A549 (cell line): ENCODE measurements around the gene AIF1L. TPM values are rescaled to one million over a fixed set of nuclear protein-coding genes. Genes with fewer than 3 reads are reported as not detected.

Experiments used
- ATAC-seq, 2 experiments: fragments of 200-7000 bp in 1 of 2; fragments of >200 bp in 1 of 2; cut with Nextera tagmentation in 1 of 2; cut with Tn5 transposase in 1 of 2; 3 replicates each; pipeline versions ENCODE4 v1.8.0 to v1.9.1; 2018 to 2020; ENCODE audit warnings: mild to moderate bottlenecking in 1 of 2, moderate library complexity in 1 of 2
- CTCF ChIA-PET: fragments of 300-600 bp; sonication (Branson Sonifier 250); formaldehyde crosslinking; extraction: SDS; loops from one replicate; lab custom pipeline; 2021; ENCODE audit warnings: antibody characterized with exemption, inconsistent platforms; lab: Yijun Ruan, JAX
- POLR2A ChIA-PET: fragments of 350-600 bp; formaldehyde crosslinking; extraction: SDS; loops from one replicate; lab custom pipeline; 2021; ENCODE audit warnings: antibody characterized with exemption, inconsistent platforms; lab: Yijun Ruan, JAX
- DNase-seq, 2 experiments: peaks; one replicate each; pipeline versions ENCODE4 v3.0.0 to v3.0.0-alpha.2; 2011 to 2016; ENCODE audit warnings: low read depth in 1 of 2, low spot score in 1 of 2
- FAIRE-seq: peaks from 2 replicates; lab custom pipeline; 2011; peaks lifted over from hg19 to GRCh38; lab: Jason Lieb, UNC
- H3K27ac ChIP-seq, 2 experiments: fragments of >200 bp; sonication (Bioruptor Twin); formaldehyde crosslinking; 3 replicates each; pipeline ENCODE4 v1.5.1; 2016 to 2017
- H3K4me1 ChIP-seq: fragments of >200 bp; sonication (Bioruptor Twin); formaldehyde crosslinking; 3 replicates; pipeline ENCODE4 v1.6.1; 2016
- H3K4me2 ChIP-seq: fragments of >200 bp; sonication (Bioruptor Twin); formaldehyde crosslinking; 3 replicates; pipeline ENCODE4 v1.6.1; 2016
- H3K4me3 ChIP-seq: fragments of >200 bp; sonication (Bioruptor Twin); formaldehyde crosslinking; 3 replicates; pipeline ENCODE4 v1.5.1; 2016
- H3K9me3 ChIP-seq: fragments of >200 bp; sonication (Bioruptor Twin); formaldehyde crosslinking; 3 replicates; pipeline ENCODE4 v1.6.1; 2016
- ATOH8 ChIP-seq: fragments of 250-450 bp; sonication (Bioruptor Pico); IDR thresholded peaks from 2 replicates; pipeline ENCODE4 v1.5.0; 2020; ENCODE audit warnings: low read depth, mild to moderate bottlenecking, moderate library complexity
- BCL3 ChIP-seq: fragments of >200 bp; sonication (Bioruptor Twin); formaldehyde crosslinking; IDR thresholded peaks from 3 replicates; pipeline ENCODE4 v1.6.1; 2016
- CBX8 ChIP-seq: fragments of 200-600 bp; sonication (generic); IDR thresholded peaks from 2 replicates; pipeline ENCODE4 v1.6.1; 2016
- CHD2 ChIP-seq: fragments of 150-350 bp; IDR thresholded peaks from 2 replicates; pipeline ENCODE4 v1.6.1; 2014; ENCODE audit warnings: low read length; ENCODE audit not compliant: partially characterized antibody
- CTCF ChIP-seq: fragments of >200 bp; sonication (Bioruptor Twin); formaldehyde crosslinking; IDR thresholded peaks from 3 replicates; pipeline ENCODE4 v1.5.1; 2016
- EHF ChIP-seq: fragments of 250-450 bp; sonication (Bioruptor Pico); IDR thresholded peaks from 2 replicates; pipeline ENCODE4 v1.5.0; 2020; ENCODE audit warnings: mild to moderate bottlenecking
- ELK1 ChIP-seq: fragments of 150-350 bp; IDR thresholded peaks from 2 replicates; pipeline ENCODE4 v1.6.1; 2014; ENCODE audit warnings: low read depth, mild to moderate bottlenecking, low read length
- HOXB13 ChIP-seq: fragments of 250-450 bp; sonication (Bioruptor Pico); IDR thresholded peaks from 2 replicates; pipeline ENCODE4 v1.5.0; 2020; ENCODE audit warnings: low read depth, mild to moderate bottlenecking, moderate library complexity
- HOXB5 ChIP-seq: fragments of 250-450 bp; sonication (Bioruptor Pico); IDR thresholded peaks from 2 replicates; pipeline ENCODE4 v1.5.0; 2020; ENCODE audit warnings: mild to moderate bottlenecking, moderate library complexity
- KDM1A ChIP-seq: fragments of 200-600 bp; sonication (generic); IDR thresholded peaks from 2 replicates; pipeline ENCODE4 v1.6.1; 2016; ENCODE audit warnings: low read depth, mild to moderate bottlenecking
- MAX ChIP-seq: IDR thresholded peaks from 2 replicates; pipeline ENCODE4 v1.6.1; 2012
- PBX3 ChIP-seq: IDR thresholded peaks from 2 replicates; pipeline ENCODE4 v1.6.1; 2012
- POLR2A ChIP-seq: IDR thresholded peaks from 2 replicates; pipeline ENCODE4 v1.6.1; 2012; ENCODE audit warnings: mild to moderate bottlenecking, low read length
- RAD21 ChIP-seq, 2 experiments: fragments of >200 bp in 1 of 2; sonication (Bioruptor Twin) in 1 of 2; formaldehyde crosslinking in 1 of 2; IDR thresholded peaks in 1 of 2; conservative IDR thresholded peaks in 1 of 2; 2 replicates in 1 of 2; 3 replicates in 1 of 2; pipeline ENCODE4 v1.6.1; 2012 to 2018; ENCODE audit warnings: inconsistent platforms in 1 of 2
- RARB ChIP-seq: fragments of 250-450 bp; sonication (Bioruptor Pico); IDR thresholded peaks from 2 replicates; pipeline ENCODE4 v1.8.0; 2021; ENCODE audit warnings: mild to moderate bottlenecking, moderate library complexity
- RCOR1 ChIP-seq: fragments of 150-350 bp; IDR thresholded peaks from 2 replicates; pipeline ENCODE4 v1.6.1; 2014; ENCODE audit warnings: antibody characterized with exemption, low read length, low read depth
- SMC3 ChIP-seq: fragments of >200 bp; sonication (Bioruptor Twin); formaldehyde crosslinking; IDR thresholded peaks from 3 replicates; pipeline ENCODE4 v1.6.1; 2018; ENCODE audit warnings: inconsistent platforms
- TP53 ChIP-seq: fragments of 250-450 bp; sonication (Bioruptor Pico); IDR thresholded peaks from 2 replicates; pipeline ENCODE4 v1.5.0; 2021; ENCODE audit warnings: mild to moderate bottlenecking, moderate library complexity
- USF2 ChIP-seq: fragments of 450-650 bp; IDR thresholded peaks from 2 replicates; pipeline ENCODE4 v1.6.1; 2014; ENCODE audit warnings: antibody characterized with exemption
- ZC3H11A ChIP-seq: fragments of 450-650 bp; IDR thresholded peaks from 2 replicates; pipeline ENCODE4 v1.6.1; 2014; ENCODE audit warnings: antibody characterized with exemption, mild to moderate bottlenecking
- ZSCAN20 ChIP-seq: fragments of 250-450 bp; sonication (Bioruptor Pico); IDR thresholded peaks from 2 replicates; pipeline ENCODE4 v1.8.0; 2022; ENCODE audit warnings: mild to moderate bottlenecking, moderate library complexity
- WGBS: methylation state at CpG from one replicate; pipeline ENCODE4 v1.1.6; 2017; ENCODE audit errors: missing lambda C conversion rate; 5-methylcytosine and 5-hydroxymethylcytosine counted together
- polyA minus RNA-seq: library from RNA; depleted of rRNA, polyadenylated mRNA; stranded (reverse); fragments of >200 nt; gene quantifications from 2 replicates; pipeline ENCODE4 v1.2.3, GENCODE V29; 2011; rRNA and poly(A)+ RNA removed
- polyA plus RNA-seq, 4 experiments: library from polyadenylated mRNA; depleted of rRNA in 3 of 4; stranded (reverse); fragments of >200 nt; fragmentation: RNase III in 1 of 4; extraction: RNeasy Plus Mini Kit Qiagen cat#74134 plus additional on column Dnase treatment in 1 of 4; gene quantifications; 2 replicates in 3 of 4; 3 replicates in 1 of 4; pipeline ENCODE4 v1.2.3, GENCODE V29; 2011 to 2017

Gene AIF1L
- polyA plus RNA-seq (2011; rRNA removed) = 1.7 and 2.8 TPM in 2 replicates
- 1.2 and 1.3 TPM in 2 replicates for polyA plus RNA-seq (2012; cell fraction: cytosol; rRNA removed)
- polyA plus RNA-seq (2012; cell fraction: nucleus; rRNA removed) = 0.55 and 0.84 TPM in 2 replicates
- 1.6 to 1.8 TPM (median 1.7 TPM) in 3 replicates for polyA plus RNA-seq (2017; fragmentation: RNase III; extraction: RNeasy Plus Mini Kit Qiagen cat#74134 plus additional on column Dnase treatment)
- 1.6 and 1.7 TPM in 2 replicates for polyA minus RNA-seq

- Histone ChIP-seq H3K9me3 (no peaks in the 10 kb centered on the region), H3K4me3 (peak within 1 kb of the TSS; percentile 70), H3K27ac (peak within 1 kb of the TSS; percentile 45 to 78; a peak in 5 of 6 replicates), H3K4me2 (peak within 1 kb of the TSS; percentile 97), H3K4me1 (0 out of 3 replicates have a peak, but pooled peaks cover 7% of the 10 kb centered on the region)
- DNase-seq (peak; percentile 44 to 81), ATAC-seq (peak; percentile 55 to 78; a peak in 5 of 6 replicates), FAIRE-seq (no peak)
- 9% methylated on average over 21 of the region's 99 CpGs for WGBS
- ChIA-PET CTCF (interaction anchor here (1.5 to 2.7 kb wide), 3 partner anchors 10 to 39 kb away, joined by 4 to 7 read pairs (median 6); no protein-coding TSS in a partner anchor), POLR2A (interaction anchor here (1.3 kb wide), 1 partner anchor 29 kb away, joined by 5 read pairs; the partner anchor contains the start of gene NUP214)
- TF ChIP-seq MAX = no peak; the same call in 1 of the 2 replicates
- no peak for TF ChIP-seq ATOH8 (CRISPR knock-in tag)
- TF ChIP-seq RCOR1 = no peak
- TF ChIP-seq RAD21 (conservative IDR thresholded peaks at IDR 0.05 in 1 of 2, IDR thresholded peaks at IDR 0.05 in 1 of 2) = no peak
- TF ChIP-seq KDM1A = no peak
- TF ChIP-seq TP53 = no peak
- no peak for TF ChIP-seq USF2
- no peak for TF ChIP-seq ELK1
- no peak for TF ChIP-seq RARB (CRISPR knock-in tag)
- no peak for TF ChIP-seq POLR2A
- TF ChIP-seq HOXB5 (CRISPR knock-in tag) = no peak
- TF ChIP-seq ZC3H11A = no peak
- no peak for TF ChIP-seq CHD2
- no peak for TF ChIP-seq EHF (CRISPR knock-in tag)
- TF ChIP-seq HOXB13 (CRISPR knock-in tag) = no peak
- no peak for TF ChIP-seq BCL3
- TF ChIP-seq CBX8 = no peak
- no peak for TF ChIP-seq PBX3
Measured at GRCh38 chr9:131096269-131097125, at the start of gene AIF1L. AIF1L (plus strand) TSS chr9:131096531; CDS start chr9:131096630, 99 bp downstream.

- no peak for FAIRE-seq
- CTCF ChIA-PET = interaction anchor here (0.5 to 8.2 kb wide), 80 partner anchors 10 to 1996 kb away, joined by 3 to 146 read pairs (median 4); partner anchors contain the start of genes EXOSC2 and LAMC3
- TF ChIP-seq CTCF (peak; percentile 95), TP53 (0 out of 2 replicates have a peak, but pooled peaks have one; percentile 16), MAX (peak; percentile 63), SMC3 (peak; percentile 86), ZSCAN20 (CRISPR knock-in tag) (no peak), RAD21 (conservative IDR thresholded peaks at IDR 0.05 in 1 of 2, IDR thresholded peaks at IDR 0.05 in 1 of 2) (peak; percentile 89 to 94)
- TF ChIP-seq, all 56 proteins: peak for 5
Measured at GRCh38 chr9:131046581-131047202, 49.6 kb upstream of the AIF1L start.

More at GRCh38 chr9:131046581-131047202, 49.6 kb upstream of the AIF1L start:
- Histone ChIP-seq H3K4me2 (peak overlapping the region; percentile 56), H3K27ac (no peak overlapping the region), H3K4me3 (no peak overlapping the region), H3K4me1 (no peaks in the 10 kb centered on the region), H3K9me3 (no peaks in the 10 kb centered on the region)
- ATAC-seq (peak; percentile 83 to 96), DNase-seq (peak; percentile 65 to 69)
- POLR2A ChIA-PET = no interaction called here
- WGBS = 16% methylated on average over 31 of the region's 35 CpGs
